Breast epithelium (tissue), 4 donors: ENCODE results near the gene FKBP6. TPM values are rescaled to one million over a fixed set of nuclear protein-coding genes. Genes with fewer than 3 reads are reported as not detected.
"Not testable (repeated sequence)": the region's sequence is repeated elsewhere in the genome, so short reads cannot be mapped to it uniquely, and the experiment has no call there.

ENCODE experiments used
- DNase-seq, 2 donors: peaks; one replicate each; pipeline ENCODE4 v3.0.0-alpha.2; 2019; ENCODE audit warnings: low spot score in 2 of 2
- H3K27ac ChIP-seq, 2 donors: fragments of 200-600 bp; sonication (generic) in 1 of 2; one replicate each; pipeline ENCODE4 v1.5.1; 2016 to 2019; ENCODE audit warnings: mild to moderate bottlenecking in 1 of 2
- H3K27me3 ChIP-seq, 2 donors: fragments of 200-600 bp; sonication (generic) in 1 of 2; one replicate each; pipeline versions ENCODE4 v1.5.1 to v1.6.0; 2017 to 2019; ENCODE audit warnings: control low read depth in 1 of 2, mild to moderate bottlenecking in 1 of 2
- H3K36me3 ChIP-seq: fragments of 200-600 bp; one replicate; pipeline ENCODE4 v1.5.1; 2019
- H3K4me1 ChIP-seq, 2 donors: fragments of 200-600 bp; sonication (generic); one replicate each; pipeline ENCODE4 v1.5.1; 2016 to 2019; ENCODE audit warnings: control low read depth in 1 of 2
- H3K4me3 ChIP-seq, 3 donors: fragments of 200-600 bp; sonication (generic); 1 replicate in 2 of 3; 2 replicates in 1 of 3; pipeline ENCODE4 v1.5.1; 2016 to 2019; ENCODE audit warnings: mild to moderate bottlenecking in 3 of 3, moderate library complexity in 2 of 3
- H3K9me3 ChIP-seq, 2 donors: fragments of 200-600 bp; sonication (generic) in 1 of 2; one replicate each; pipeline ENCODE4 v1.5.1; 2016 to 2019; ENCODE audit warnings: control low read depth in 1 of 2
- CTCF ChIP-seq, 3 donors: fragments of 450-650 bp; IDR thresholded peaks; one replicate each; pipeline ENCODE4 v1.5.1; 2016 to 2017; ENCODE audit warnings: antibody characterized with exemption in 3 of 3, mild to moderate bottlenecking in 3 of 3, moderate library complexity in 3 of 3
- POLR2A ChIP-seq: fragments of 450-650 bp; IDR thresholded peaks from one replicate; pipeline ENCODE4 v1.6.1; 2016; ENCODE audit warnings: antibody characterized with exemption, mild to moderate bottlenecking, moderate library complexity
- POLR2AphosphoS5 ChIP-seq, 3 donors: sonication (generic); formaldehyde crosslinking; IDR thresholded peaks; one replicate each; pipeline ENCODE4 v1.6.1; 2017; ENCODE audit warnings: antibody characterized with exemption in 3 of 3
- intact Hi-C: fragments of 100-400 bp; cut with DNase I; formaldehyde crosslinking; loops from one replicate; pipeline ENCODE4 v1.15.1; 2023; ENCODE audit warnings: low total_unique reads
- total RNA-seq, 3 donors: library from RNA; depleted of rRNA; stranded (reverse); fragments of >200 nt; gene quantifications; one replicate each; pipeline ENCODE4 v1.1.0, GENCODE V29; 2016

FKBP6 gene
- total RNA-seq, 3 donors from 2014 or later, result not detected

DNA sequence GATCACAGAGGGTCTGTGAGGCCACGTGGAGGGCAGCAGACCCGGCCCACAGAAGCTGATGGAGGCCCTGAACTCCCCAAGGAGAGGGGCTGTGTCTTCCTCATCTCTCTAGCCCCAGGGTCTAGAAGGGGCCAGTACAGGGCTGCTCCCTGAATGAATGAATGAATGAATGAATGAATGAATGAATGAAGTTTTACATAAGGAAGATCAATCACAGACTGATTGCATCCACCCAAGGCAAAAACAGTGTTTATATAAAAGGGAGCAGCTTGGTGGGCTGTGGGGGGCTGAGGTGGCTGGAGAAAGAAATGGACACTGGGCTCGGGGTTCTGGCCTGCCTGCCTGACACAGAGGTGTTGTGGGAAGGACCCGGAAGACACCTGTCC lies 14.4 kb upstream of the FKBP6 start:
- TF ChIP-seq CTCF (IDR thresholded peaks at IDR 0.05) (no peak), POLR2AphosphoS5 (IDR thresholded peaks at IDR 0.05) (no peak), POLR2A (no peak)
- intact Hi-C loops, result no loop called here
- no peak overlapping the region for H3K4me3 ChIP-seq
- no peaks in the 10 kb centered on the region for H3K27me3 ChIP-seq
- DNase-seq, result no peak
- H3K36me3 ChIP-seq, result no peaks in the 10 kb centered on the region
- no peak overlapping the region for H3K27ac ChIP-seq
- H3K4me1 ChIP-seq, result no peaks in the 10 kb centered on the region
- H3K9me3 ChIP-seq, result no peaks in the 10 kb centered on the region

DNA sequence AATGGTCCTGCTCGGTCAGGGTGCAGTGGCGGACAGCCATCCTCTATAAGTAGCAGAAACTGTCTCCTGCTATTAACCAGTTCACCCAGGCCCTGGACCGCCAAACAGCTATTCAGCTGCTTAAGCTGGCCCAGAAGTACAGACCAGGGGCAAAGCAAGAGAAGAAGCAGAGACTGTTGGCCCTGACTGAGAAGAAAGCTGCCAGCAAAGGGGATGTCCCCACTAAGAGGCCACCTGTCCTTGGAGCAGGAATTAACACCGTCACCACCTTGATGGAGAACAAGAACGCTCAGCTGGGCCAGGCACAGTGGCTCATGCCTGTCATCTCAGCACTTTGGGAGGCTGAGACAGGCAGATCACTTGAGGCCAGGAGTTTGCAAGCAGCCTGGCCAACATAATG lies 13.7 kb upstream of the FKBP6 start:
- DNase-seq, result no peak
- H3K36me3 ChIP-seq, result no peaks in the 10 kb centered on the region
- no peak overlapping the region for H3K4me3 ChIP-seq
- no peaks in the 10 kb centered on the region for H3K9me3 ChIP-seq
- H3K27me3 ChIP-seq, result no peaks in the 10 kb centered on the region
- H3K27ac ChIP-seq, result no peak overlapping the region
- no peak for TF ChIP-seq CTCF (IDR thresholded peaks at IDR 0.05)
- no peak for TF ChIP-seq POLR2AphosphoS5 (IDR thresholded peaks at IDR 0.05)
- TF ChIP-seq POLR2A, result no peak
- H3K4me1 ChIP-seq, result no peaks in the 10 kb centered on the region
- intact Hi-C loops, result no loop called here

DNA sequence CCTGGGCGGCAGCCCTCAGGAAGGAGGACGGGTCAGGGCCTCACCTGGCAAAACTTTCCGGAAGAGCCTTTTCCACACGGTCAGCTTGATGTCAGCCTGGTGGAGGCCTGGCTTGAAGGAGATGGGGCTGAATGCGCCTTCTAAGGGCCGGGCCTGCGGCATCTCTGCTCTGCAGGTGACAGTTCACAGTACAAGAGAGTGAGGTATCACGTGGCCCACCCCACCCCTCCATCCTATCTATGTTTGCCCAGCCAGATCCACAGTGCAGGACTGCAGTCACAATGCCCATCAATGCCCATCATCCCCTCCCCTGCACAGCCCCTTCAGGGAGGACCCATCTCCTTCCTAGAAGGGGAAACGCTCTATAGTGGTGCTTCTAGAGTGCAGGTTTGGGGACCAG lies 11.4 kb upstream of the FKBP6 start:
- no peaks in the 10 kb centered on the region for H3K36me3 ChIP-seq
- intact Hi-C loops, result no loop called here
- H3K27ac ChIP-seq, result no peak overlapping the region
- H3K27me3 ChIP-seq, result no peaks in the 10 kb centered on the region
- TF ChIP-seq POLR2A (no peak), POLR2AphosphoS5 (IDR thresholded peaks at IDR 0.05) (no peak), CTCF (IDR thresholded peaks at IDR 0.05) (no peak)
- no peak overlapping the region for H3K4me3 ChIP-seq
- DNase-seq, result no peak
- no peaks in the 10 kb centered on the region for H3K9me3 ChIP-seq
- H3K4me1 ChIP-seq, result no peaks in the 10 kb centered on the region

- intact Hi-C loops, H3K9me3 ChIP-seq, DNase-seq, H3K27ac ChIP-seq, H3K4me3 ChIP-seq, H3K27me3 ChIP-seq, H3K4me1 ChIP-seq, H3K36me3 ChIP-seq: not testable (repeated sequence)
These were observed 9.2 kb upstream of the FKBP6 start for GRCh38 chr7:73318656-73319204.

DNA sequence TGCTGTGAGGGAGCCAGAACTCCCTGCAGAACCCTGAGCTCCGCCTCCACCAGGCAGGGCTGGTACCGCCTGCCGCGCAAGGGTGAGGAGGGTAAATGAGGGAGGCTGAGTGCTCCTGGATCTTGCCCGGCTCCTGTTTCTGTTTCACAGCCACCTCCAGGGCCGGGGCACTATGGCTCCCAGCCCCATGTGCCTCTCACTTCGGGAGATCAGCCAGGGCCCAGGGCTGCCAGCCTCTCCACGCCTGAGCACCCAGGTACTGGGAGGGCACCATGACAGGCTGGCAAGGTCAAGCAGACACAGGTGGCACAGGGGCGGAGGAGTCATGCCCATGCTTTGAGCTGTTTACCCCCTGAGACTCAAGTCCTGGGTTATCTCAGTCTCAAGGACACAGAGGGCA lies 8.4 kb upstream of the FKBP6 start:
- H3K27ac ChIP-seq, H3K27me3 ChIP-seq, H3K36me3 ChIP-seq, H3K4me1 ChIP-seq, H3K4me3 ChIP-seq, DNase-seq, intact Hi-C loops, H3K9me3 ChIP-seq: not testable (repeated sequence)

GRCh38 chr7:73320009-73320408 lies 8.0 kb upstream of the FKBP6 start:
- intact Hi-C loops, H3K36me3 ChIP-seq, DNase-seq, H3K4me1 ChIP-seq, H3K27me3 ChIP-seq, H3K4me3 ChIP-seq, H3K9me3 ChIP-seq, H3K27ac ChIP-seq: not testable (repeated sequence)

DNA sequence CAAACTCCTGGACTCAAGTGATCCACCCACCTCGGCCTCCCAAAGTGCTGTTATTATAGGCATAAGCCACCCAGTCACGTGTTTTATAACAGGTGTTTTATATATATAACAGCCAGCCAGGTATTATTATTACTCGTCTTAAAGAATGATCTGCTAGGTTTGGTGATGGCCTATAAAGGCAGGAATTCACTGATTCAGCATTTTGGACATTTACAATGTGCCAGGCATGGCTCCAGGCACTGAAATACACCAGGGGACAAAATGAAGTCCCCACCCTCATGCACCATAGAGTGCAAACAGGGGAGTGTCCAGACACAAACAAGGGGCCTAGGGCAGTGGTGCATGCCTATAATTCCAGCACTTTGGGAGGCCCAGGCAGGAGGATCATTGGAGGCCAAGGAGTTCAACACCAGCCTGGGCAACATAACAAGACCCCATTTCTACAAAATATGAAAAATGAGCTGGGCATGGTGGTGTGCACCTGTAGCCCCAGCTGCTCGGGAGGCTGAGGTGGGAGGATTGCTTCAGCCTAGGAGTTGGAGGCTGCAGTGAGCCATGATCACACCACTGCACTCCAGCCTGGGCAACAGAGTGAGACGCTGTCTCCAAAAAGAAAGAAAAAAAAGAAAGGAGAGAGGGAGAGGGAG lies 4.4 kb upstream of the FKBP6 start:
- H3K9me3 ChIP-seq, H3K4me1 ChIP-seq, H3K4me3 ChIP-seq, H3K36me3 ChIP-seq, intact Hi-C loops, DNase-seq, H3K27me3 ChIP-seq, H3K27ac ChIP-seq: not testable (repeated sequence)
